ENCODE measurements around the gene KCNQ1. TPM values are rescaled to one million over a fixed set of nuclear protein-coding genes. Genes with fewer than 3 reads are reported as not detected.

KCNQ1 gene
- polyA plus RNA-seq, 1 donor from 2014 or later, result not detected

- Histone ChIP-seq H3K27me3 (ENCODE audit: insufficient read depth, low read depth, low read length) (no peaks in the 10 kb centered on the region), H3K4me2 (ENCODE audit: low read length) (no peak overlapping the region), H3K79me2 (replicated peaks; ENCODE audit: insufficient read depth, low read length) (no peaks in the 10 kb centered on the region), H3K9ac (ENCODE audit: low read length) (no peak overlapping the region), H3F3A (ENCODE audit: insufficient read depth, low read length, poor library complexity, severe bottlenecking) (no peaks in the 10 kb centered on the region), H3K9me3 (ENCODE audit: low read length) (peaks cover 9% of the 10 kb centered on the region), H3K27ac (ENCODE audit: low read length) (no peak overlapping the region), H3K9me2 (ENCODE audit: insufficient read depth, low read length) (no peaks in the 10 kb centered on the region), H4K20me1 (ENCODE audit: insufficient read depth) (no peaks in the 10 kb centered on the region), H3K36me3 (ENCODE audit: insufficient read depth, low read length) (no peaks in the 10 kb centered on the region), H3K4me3 (ENCODE audit: low read length) (no peak overlapping the region), H2AFZ (ENCODE audit: low read depth, low read length) (no peak overlapping the region)
- no peak for TF ChIP-seq CTCF (IDR thresholded peaks at IDR 0.05; ENCODE audit: poor library complexity, severe bottlenecking)
- TF ChIP-seq REST (IDR thresholded peaks at IDR 0.05; ENCODE audit: borderline replicate concordance), result no peak
- TF ChIP-seq SMC3 (conservative IDR thresholded peaks at IDR 0.05; ENCODE audit: poor library complexity), result no peak
- no peak for TF ChIP-seq POLR2AphosphoS5 (IDR thresholded peaks at IDR 0.05)
These were observed 216.6 kb downstream of the KCNQ1 start for GRCh38 chr11:2661173-2662023.

GRCh38 chr11:2662024-2662312 lies 217.2 kb downstream of the KCNQ1 start:
- Histone ChIP-seq H3K4me3 (ENCODE audit: low read length) (no peak overlapping the region), H3K9ac (ENCODE audit: low read length) (no peak overlapping the region), H3K27ac (ENCODE audit: low read length) (no peak overlapping the region), H4K20me1 (ENCODE audit: insufficient read depth) (no peaks in the 10 kb centered on the region), H2AFZ (ENCODE audit: low read depth, low read length) (no peak overlapping the region), H3K36me3 (ENCODE audit: insufficient read depth, low read length) (no peaks in the 10 kb centered on the region), H3F3A (ENCODE audit: insufficient read depth, low read length, poor library complexity, severe bottlenecking) (no peaks in the 10 kb centered on the region), H3K9me2 (ENCODE audit: insufficient read depth, low read length) (no peaks in the 10 kb centered on the region), H3K79me2 (replicated peaks; ENCODE audit: insufficient read depth, low read length) (no peaks in the 10 kb centered on the region), H3K4me2 (ENCODE audit: low read length) (no peak overlapping the region), H3K9me3 (ENCODE audit: low read length) (peaks cover 9% of the 10 kb centered on the region), H3K27me3 (ENCODE audit: insufficient read depth, low read depth, low read length) (no peaks in the 10 kb centered on the region)
- TF ChIP-seq CTCF (IDR thresholded peaks at IDR 0.05; ENCODE audit: poor library complexity, severe bottlenecking) (no peak), RAD21 (conservative IDR thresholded peaks at IDR 0.05) (no peak), REST (IDR thresholded peaks at IDR 0.05; ENCODE audit: borderline replicate concordance) (no peak), TAF1 (IDR thresholded peaks at IDR 0.05; ENCODE audit: low read depth) (no peak), MXI1 (conservative IDR thresholded peaks at IDR 0.05; ENCODE audit: poor library complexity, severe bottlenecking) (no peak), EZH2 (IDR thresholded peaks at IDR 0.05; ENCODE audit: borderline replicate concordance, insufficient read depth, low read length, poor library complexity, severe bottlenecking) (no peak), POLR2AphosphoS5 (IDR thresholded peaks at IDR 0.05) (no peak), SMC3 (conservative IDR thresholded peaks at IDR 0.05; ENCODE audit: poor library complexity) (no peak)

All from neural cell (in vitro differentiated cells).